Effector memory CD8-positive, alpha-beta T cell (primary cell): ENCODE results near the gene RASSF5.

ENCODE experiments used
- ATAC-seq: fragments of 150-1000 bp; cut with Tn5 transposase; replicated peaks from 2 replicates; pipeline ENCODE4 v1.10.0; 2021; ENCODE audit warnings: mild to moderate bottlenecking, moderate library complexity
- DNase-seq, 3 experiments: peaks; one replicate each; pipeline ENCODE4 v3.0.0; 2021
- H3K27ac Mint-ChIP-seq, 2 donors: one replicate each; pipeline ENCODE4 v1.8.0; 2022; ENCODE audit warnings: mild to moderate bottlenecking in 2 of 2, mixed read lengths in 2 of 2, moderate library complexity in 2 of 2
- H3K27me3 Mint-ChIP-seq, 2 donors: one replicate each; pipeline ENCODE4 v1.8.0; 2022; ENCODE audit warnings: mixed read lengths in 2 of 2
- H3K36me3 Mint-ChIP-seq: one replicate; pipeline ENCODE4 v1.8.0; 2022; ENCODE audit warnings: mild to moderate bottlenecking, moderate library complexity, mixed read lengths; ENCODE audit not compliant: insufficient read depth
- H3K4me1 Mint-ChIP-seq, 2 donors: one replicate each; pipeline ENCODE4 v1.8.0; 2022; ENCODE audit warnings: low read depth in 2 of 2, mixed read lengths in 2 of 2
- H3K4me3 Mint-ChIP-seq, 2 donors: one replicate each; pipeline ENCODE4 v1.8.0; 2022; ENCODE audit warnings: mild to moderate bottlenecking in 2 of 2, mixed read lengths in 2 of 2, moderate library complexity in 2 of 2
- H3K9me3 Mint-ChIP-seq, 2 donors: one replicate each; pipeline ENCODE4 v1.8.0; 2022; ENCODE audit warnings: mixed read lengths in 2 of 2

Gene RASSF5

DNA sequence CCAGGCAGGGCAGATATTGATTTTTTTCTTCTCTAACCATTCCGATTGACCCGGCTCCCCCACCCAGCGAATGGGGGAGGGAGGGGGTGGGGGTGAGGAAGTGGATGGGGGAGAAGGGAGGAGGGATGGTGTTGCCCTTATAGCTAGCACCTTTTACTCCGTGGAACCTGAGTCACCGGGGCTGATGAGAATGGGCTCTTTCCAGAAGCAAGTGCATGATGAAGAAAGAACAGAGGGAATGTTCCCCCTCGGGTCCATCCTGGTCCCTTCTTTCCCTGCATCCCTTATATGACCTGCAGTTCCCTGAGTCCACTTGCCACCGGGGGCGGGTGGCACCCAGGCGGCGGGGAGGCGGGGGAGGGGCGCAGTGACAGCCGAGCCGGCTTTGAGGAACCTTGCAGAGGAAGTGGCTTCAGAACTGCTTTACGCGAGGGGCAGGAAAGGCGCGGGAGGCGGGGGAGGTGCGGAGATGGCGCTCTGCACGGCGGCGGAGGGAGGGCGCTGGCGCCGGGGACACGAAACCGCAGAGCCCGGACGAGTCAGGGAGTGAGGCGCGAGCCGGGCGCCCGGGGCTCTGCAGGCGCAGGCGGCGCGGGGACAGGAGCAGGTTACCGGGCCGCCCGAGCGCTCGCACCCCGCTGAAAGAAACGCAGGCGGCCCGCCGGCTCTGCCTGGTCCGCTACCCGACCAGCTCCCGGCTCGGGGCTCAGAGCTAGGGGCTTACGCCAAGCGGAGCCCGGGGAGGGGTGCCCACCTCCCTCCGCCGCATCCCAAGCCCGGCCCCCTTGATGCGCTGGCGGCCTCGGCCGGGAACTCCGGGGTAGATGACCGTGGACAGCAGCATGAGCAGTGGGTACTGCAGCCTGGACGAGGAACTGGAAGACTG, 49.7 kb downstream of the RASSF5 start:
- H3K9me3 Mint-ChIP-seq = no peaks in the 10 kb centered on the region
- peaks cover 63 to 76% of the 10 kb centered on the region in 2 donors for H3K4me1 Mint-ChIP-seq
- peaks cover 50% of the 10 kb centered on the region for H3K36me3 Mint-ChIP-seq
- DNase-seq (peak; percentile 88 to 89 (median 89)), ATAC-seq (peak; percentile 80)
- H3K27ac Mint-ChIP-seq = peak overlapping the region; percentile 94 to 95
- H3K27me3 Mint-ChIP-seq = no peaks in the 10 kb centered on the region
- peak overlapping the region; percentile 92 to 94 for H3K4me3 Mint-ChIP-seq

DNA sequence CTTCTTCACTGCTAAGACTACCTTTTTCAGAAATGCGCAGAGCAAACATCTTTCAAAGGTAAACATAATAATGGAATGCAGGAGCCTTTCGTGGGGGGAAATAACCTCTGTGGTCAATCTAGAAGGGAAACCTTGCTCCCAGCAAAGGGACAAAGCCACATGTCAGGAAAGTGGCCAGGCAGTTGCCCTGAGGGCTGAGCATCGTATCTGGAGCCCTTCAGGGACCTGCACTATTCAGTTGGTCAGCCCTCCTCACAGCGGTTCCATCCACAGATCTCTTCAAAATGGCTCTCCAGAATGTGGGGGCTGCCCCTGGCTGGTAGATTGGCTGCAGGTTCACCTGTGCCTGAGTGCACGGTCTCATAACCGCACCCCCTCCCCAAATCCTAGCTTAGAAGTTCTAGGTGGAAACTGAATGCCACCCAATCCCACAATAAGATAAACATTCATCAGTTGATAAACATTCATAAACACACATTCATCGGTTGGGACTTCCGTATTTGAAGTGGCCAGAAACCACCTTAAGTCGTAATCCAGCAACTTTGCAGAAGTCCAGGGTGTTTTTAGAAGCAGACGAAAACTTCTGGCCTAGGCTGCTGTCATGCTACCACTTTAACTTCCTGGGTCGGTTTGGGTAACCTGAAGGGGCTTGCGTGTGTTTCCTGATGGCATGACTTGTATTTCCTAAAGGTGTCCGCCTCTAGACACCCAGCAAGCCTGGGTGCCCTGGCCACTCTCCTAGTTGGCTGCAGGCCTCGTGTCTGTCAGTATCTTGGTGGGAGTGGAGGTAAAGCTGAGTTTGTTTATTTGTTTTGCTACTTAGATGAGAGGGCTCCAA, 50.5 kb downstream of the RASSF5 start:
- DNase-seq (peak in 1 of 3 experiments; percentile 23), ATAC-seq (peak; percentile 14)
- peaks cover 63 to 76% of the 10 kb centered on the region in 2 donors for H3K4me1 Mint-ChIP-seq
- H3K27ac Mint-ChIP-seq = peak overlapping the region; percentile 94 to 95
- peaks cover 58% of the 10 kb centered on the region for H3K36me3 Mint-ChIP-seq
- H3K9me3 Mint-ChIP-seq = no peaks in the 10 kb centered on the region
- peak overlapping the region; percentile 92 to 94 for H3K4me3 Mint-ChIP-seq
- no peaks in the 10 kb centered on the region for H3K27me3 Mint-ChIP-seq

DNA sequence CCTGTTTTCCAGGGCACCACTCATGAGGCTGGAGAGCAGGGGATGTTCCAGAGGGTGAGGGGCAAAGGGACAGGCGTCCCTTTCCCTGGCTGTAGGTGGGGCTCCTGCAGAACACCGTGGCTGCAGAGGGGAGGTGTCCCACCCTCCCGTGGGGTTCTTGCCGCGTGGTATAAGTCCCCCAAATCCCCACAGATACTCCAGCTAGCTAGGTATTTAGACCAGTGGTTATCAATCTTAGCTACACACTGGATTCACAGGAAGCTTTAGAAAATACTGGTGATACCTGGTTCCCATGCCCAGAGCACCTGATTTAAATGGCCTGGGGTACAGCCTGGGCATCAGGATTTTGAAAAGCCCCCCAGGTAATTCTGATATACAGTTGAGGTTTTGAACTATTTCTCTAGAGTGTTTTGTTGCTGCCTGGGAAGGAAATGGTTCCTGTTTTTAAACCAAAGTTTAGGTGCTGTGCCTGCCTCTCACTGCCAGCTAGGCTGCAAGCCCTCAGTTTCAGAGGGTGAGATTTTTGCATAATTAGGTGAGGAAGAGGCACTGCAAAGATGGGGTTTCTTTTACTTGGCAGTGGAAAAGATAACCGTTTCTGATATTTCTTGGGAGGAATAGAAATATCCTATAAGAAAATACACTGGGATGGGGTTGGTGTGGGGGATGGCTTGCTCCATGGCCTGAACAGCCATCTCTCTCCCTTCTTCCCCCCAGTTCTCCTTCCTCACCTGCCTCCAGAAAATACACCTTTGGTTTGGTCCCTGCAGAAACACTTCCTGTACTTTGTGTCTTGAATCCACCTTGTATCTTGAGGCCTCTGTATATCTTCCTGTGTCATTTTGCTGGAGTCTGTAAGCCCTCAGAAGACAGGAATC, 51.7 kb downstream of the RASSF5 start:
- no peaks in the 10 kb centered on the region for H3K9me3 Mint-ChIP-seq
- peaks cover 67 to 77% of the 10 kb centered on the region in 2 donors for H3K4me1 Mint-ChIP-seq
- H3K36me3 Mint-ChIP-seq = peaks cover 70% of the 10 kb centered on the region
- no peak for ATAC-seq
- DNase-seq = no peak
- H3K27ac Mint-ChIP-seq = peak overlapping the region; percentile 94 to 95
- H3K27me3 Mint-ChIP-seq = no peaks in the 10 kb centered on the region
- H3K4me3 Mint-ChIP-seq = peak overlapping the region; percentile 92 to 94

DNA sequence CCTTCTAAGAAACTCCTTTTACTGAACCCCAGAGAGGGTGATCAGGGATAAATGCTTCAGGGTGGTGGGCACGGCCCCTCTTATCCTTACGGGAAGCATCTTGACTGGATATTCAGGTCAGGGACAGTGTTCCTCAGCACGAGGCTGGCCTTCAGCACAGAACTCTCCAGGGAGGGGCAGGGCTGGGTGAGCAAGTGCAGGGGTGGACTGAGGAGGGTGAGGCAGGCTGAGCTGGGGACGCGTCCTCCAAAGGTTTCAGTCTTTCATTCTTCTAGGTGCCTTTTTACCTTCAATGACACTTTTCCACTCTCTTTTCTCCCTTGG, 52.3 kb downstream of the RASSF5 start:
- DNase-seq (no peak), ATAC-seq (no peak)
- peaks cover 72 to 77% of the 10 kb centered on the region in 2 donors for H3K4me1 Mint-ChIP-seq
- peak overlapping the region; percentile 94 to 95 for H3K27ac Mint-ChIP-seq
- peak overlapping the region; percentile 92 to 94 for H3K4me3 Mint-ChIP-seq
- H3K27me3 Mint-ChIP-seq = no peaks in the 10 kb centered on the region
- H3K36me3 Mint-ChIP-seq = peaks cover 73% of the 10 kb centered on the region
- H3K9me3 Mint-ChIP-seq = no peaks in the 10 kb centered on the region

DNA sequence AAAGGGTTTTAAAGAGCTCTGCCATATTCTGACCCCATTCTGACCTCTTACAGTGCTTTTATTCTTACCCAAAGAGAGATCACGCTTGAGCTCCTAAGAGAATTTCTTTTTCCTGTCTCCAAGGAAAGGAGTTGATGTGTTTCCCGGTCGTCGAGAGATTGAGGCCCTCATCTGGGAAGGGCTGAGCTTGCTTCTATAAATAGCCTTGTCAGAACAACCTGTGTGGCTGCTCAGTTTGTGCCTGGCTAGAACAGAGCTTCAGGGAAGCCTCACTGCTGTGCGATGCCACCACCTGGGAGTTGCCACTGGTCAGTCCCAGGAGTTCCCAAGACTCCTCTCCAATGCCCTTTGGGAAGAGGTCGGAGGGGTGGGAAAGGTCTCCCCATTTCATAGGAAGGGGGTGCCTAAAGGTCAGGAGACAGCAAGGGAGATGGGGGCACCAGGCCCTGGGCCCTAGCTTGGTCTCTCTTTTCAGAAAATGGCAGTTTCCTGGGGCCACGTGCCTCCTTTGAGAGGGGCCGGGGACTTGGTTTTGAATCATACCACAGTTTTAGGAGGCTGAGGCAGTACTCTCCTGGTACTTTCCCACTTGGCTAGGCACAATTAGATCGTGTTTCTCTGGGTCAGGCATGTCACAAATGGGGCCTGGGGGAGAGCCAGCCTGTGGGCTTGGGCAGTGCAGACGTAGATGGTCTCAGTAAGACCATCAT, 52.8 kb downstream of the RASSF5 start:
- DNase-seq (no peak), ATAC-seq (no peak)
- H3K9me3 Mint-ChIP-seq = no peaks in the 10 kb centered on the region
- peak overlapping the region; percentile 94 to 95 for H3K27ac Mint-ChIP-seq
- peak overlapping the region; percentile 92 to 94 for H3K4me3 Mint-ChIP-seq
- H3K27me3 Mint-ChIP-seq = no peaks in the 10 kb centered on the region
- peaks cover 77% of the 10 kb centered on the region for H3K36me3 Mint-ChIP-seq
- peaks cover 74 to 77% of the 10 kb centered on the region in 2 donors for H3K4me1 Mint-ChIP-seq

DNA sequence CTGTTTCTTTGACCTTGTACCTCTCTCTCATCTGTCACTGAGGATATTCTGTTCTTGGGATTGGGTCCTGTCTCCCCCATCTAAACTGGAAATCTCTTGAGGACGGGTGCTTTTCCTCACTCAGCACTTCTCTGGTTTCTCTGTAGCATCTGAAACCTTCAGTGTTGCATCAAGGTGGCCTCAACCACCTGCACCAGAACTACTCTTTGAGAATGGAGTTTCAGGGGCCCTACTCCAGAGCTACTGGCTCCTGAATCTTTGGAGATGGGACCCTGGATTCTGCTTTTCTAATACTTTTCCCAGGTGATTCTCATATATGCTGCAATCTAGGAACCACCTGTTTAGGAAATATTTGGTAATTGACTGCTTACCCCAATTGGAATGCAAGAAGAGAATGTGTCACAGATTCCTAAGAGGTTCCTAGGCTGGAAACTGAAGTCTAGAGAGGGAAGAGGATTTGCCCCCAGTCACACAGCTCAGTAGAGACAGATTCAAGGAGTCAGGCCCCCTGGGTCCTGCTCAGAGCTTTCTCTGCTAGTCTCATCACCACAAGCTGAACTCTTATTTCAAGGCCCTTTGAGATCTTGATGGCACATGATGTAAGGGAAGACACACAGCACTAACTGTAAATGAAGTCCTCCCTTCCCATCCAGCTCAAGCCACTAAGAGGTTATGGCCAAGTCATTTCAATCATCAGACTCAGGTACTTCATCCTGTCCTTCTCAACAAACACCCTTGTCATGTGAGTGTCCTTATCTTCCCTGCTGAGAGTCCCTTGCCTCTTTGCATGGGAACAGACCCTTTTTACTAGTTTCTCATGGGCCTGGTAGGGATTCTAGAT, 56.3 kb downstream of the RASSF5 start:
- H3K4me3 Mint-ChIP-seq = peak overlapping the region; percentile 92 to 94
- H3K36me3 Mint-ChIP-seq = peaks cover 81% of the 10 kb centered on the region
- H3K27me3 Mint-ChIP-seq = no peaks in the 10 kb centered on the region
- ATAC-seq (peak; percentile 9), DNase-seq (no peak)
- peak overlapping the region; percentile 95 to 98 for H3K27ac Mint-ChIP-seq
- H3K4me1 Mint-ChIP-seq = peaks cover 86% of the 10 kb centered on the region in 2 donors
- H3K9me3 Mint-ChIP-seq = no peaks in the 10 kb centered on the region

DNA sequence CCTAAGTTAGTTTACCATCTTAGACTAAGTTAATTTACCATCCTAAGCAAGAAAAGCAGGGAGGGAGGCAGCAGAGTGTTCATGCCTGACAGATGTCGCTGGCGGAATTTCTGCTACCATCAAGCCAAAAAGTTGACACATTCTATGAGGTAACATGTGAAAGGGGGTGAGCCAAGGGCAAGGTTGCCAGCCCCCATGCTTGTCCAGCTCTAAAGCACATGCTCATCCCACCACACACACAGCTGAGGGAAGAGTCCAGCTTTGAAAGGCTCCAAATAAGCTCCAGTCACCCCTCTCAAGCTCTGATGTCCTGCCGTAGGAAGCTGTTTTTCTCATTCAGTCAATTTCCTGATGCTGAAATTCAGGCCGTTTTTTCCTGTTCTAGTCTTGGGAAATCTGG, 58.7 kb downstream of the RASSF5 start:
- no peaks in the 10 kb centered on the region for H3K9me3 Mint-ChIP-seq
- no peak for ATAC-seq
- H3K27ac Mint-ChIP-seq = peak overlapping the region; percentile 95 to 98
- H3K36me3 Mint-ChIP-seq = peaks cover 81% of the 10 kb centered on the region
- H3K27me3 Mint-ChIP-seq = no peaks in the 10 kb centered on the region
- H3K4me3 Mint-ChIP-seq = peak overlapping the region; percentile 92 to 94
- DNase-seq = no peak
- H3K4me1 Mint-ChIP-seq = peaks cover 84 to 94% of the 10 kb centered on the region in 2 donors

DNA sequence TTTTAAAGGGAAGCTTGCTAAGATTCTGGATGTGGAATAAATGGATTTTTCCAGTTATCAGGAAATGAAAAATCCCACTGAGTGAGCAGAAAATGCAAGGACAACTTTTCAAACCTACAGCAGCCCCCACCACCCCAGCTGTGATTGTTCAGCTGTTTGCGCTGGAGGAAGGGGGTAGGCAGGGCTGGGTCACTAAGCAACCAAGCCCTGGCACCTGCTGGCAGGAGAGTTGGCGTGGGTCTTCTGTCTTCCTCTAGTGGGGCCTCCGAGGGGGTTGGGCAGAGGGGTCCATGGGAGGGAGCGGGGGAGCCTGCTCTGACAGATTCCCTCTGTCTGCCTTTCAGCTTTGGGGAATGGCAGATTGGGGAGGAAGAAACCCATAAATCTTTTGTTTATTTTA, 59.7 kb downstream of the RASSF5 start:
- H3K4me1 Mint-ChIP-seq = peaks cover 89 to 94% of the 10 kb centered on the region in 2 donors
- peak overlapping the region; percentile 92 to 94 for H3K4me3 Mint-ChIP-seq
- DNase-seq (no peak), ATAC-seq (no peak)
- no peaks in the 10 kb centered on the region for H3K27me3 Mint-ChIP-seq
- peaks cover 82% of the 10 kb centered on the region for H3K36me3 Mint-ChIP-seq
- peak overlapping the region; percentile 98 to 100 for H3K27ac Mint-ChIP-seq
- H3K9me3 Mint-ChIP-seq = no peaks in the 10 kb centered on the region

DNA sequence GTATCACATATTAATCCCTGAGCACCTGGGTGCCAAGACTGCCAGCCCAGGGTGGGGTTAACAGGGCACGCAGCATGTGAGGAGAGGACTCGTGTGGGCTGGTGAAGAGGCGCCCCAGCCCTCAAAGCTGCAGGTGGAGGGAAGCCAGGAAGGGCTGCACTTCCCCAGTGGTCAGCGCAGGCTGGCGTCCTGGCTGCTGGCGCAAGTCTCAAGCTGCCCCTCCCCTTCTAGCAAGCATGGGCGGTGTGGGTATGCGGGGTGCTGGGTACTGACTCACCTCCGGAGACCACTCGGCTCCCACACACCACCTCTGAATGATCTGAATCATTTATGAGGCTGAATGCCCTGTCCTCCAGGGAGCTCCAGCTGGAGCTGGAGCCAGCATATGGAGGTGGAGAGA, 60.9 kb downstream of the RASSF5 start:
- Mint-ChIP-seq H3K4me1 (peaks cover 86 to 94% of the 10 kb centered on the region in 2 donors), H3K9me3 (no peaks in the 10 kb centered on the region), H3K4me3 (peak overlapping the region; percentile 92 to 94), H3K27ac (peak overlapping the region; percentile 98 to 100), H3K36me3 (peaks cover 81% of the 10 kb centered on the region), H3K27me3 (no peaks in the 10 kb centered on the region)
- DNase-seq (no peak), ATAC-seq (peak; percentile 51)

DNA sequence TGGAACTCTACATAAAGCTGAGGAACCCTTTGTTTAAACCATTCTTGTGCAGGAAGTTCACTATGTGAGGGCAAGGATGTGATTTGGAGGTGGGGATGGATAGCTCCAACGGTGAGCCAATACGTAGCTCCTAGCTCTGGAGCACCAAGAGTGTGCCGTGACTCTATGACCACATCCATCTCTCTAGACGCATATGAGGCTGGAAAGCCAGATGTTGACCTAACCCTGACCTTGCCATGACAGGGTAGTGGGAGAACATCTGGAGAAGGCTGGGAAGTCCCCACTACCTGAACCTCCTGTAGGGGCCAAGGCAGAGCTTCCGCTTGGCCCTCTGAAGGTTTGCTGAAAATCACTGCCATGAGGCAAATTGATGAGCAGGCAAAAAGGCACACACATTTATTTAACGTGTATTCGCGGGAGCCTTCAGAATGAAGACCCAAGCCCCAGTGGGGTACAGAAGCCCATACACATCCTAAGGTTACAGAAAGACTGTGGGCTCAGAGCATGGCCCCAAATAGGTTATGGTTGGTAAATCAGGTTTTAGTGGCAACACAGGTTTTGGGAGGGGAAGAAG, 61.5 kb downstream of the RASSF5 start:
- peaks cover 86 to 94% of the 10 kb centered on the region in 2 donors for H3K4me1 Mint-ChIP-seq
- peak; percentile 51 for ATAC-seq
- peaks cover 78% of the 10 kb centered on the region for H3K36me3 Mint-ChIP-seq
- H3K9me3 Mint-ChIP-seq = no peaks in the 10 kb centered on the region
- no peaks in the 10 kb centered on the region for H3K27me3 Mint-ChIP-seq
- H3K4me3 Mint-ChIP-seq = peak overlapping the region; percentile 92 to 94
- no peak for DNase-seq
- peak overlapping the region; percentile 98 to 100 for H3K27ac Mint-ChIP-seq

DNA sequence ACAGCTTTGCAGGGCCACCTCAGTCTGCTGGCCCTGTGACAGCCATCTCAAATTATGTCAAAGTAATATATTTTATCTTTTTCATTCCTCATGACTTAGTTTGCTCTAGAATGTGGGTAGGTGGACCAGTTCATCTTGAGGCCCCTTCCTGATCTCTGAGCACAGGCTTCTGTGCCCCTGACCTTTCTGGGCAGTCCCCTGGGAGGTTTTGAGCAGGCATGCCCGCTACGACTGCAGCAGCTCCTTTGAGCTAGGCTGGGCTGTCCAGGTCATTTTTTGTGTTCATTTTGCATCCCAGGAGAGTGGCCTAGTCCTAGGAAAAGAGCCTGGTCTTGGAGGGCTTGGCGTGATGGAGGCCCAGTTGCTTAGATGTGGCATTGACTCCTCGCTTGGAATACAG, 62.2 kb downstream of the RASSF5 start:
- Mint-ChIP-seq H3K4me3 (peak overlapping the region; percentile 92 to 94), H3K9me3 (no peaks in the 10 kb centered on the region), H3K4me1 (peaks cover 86 to 93% of the 10 kb centered on the region in 2 donors), H3K36me3 (peaks cover 76% of the 10 kb centered on the region), H3K27ac (peak overlapping the region; percentile 98 to 100), H3K27me3 (no peaks in the 10 kb centered on the region)
- DNase-seq (no peak), ATAC-seq (no peak)
